KBM-7 (cell line): ENCODE data around the gene ERBB4.

ENCODE experiments used
- DNase-seq: peaks from one replicate; pipeline ENCODE4 v3.0.0-alpha.2; 2015
- in situ Hi-C: fragments of 300-500 bp; cut with MboI; formaldehyde crosslinking; loops from 2 replicates; pipeline ENCODE4 v1.14.3; 2020; ENCODE audit warnings: low sequenced_read_pairs, low pct_unique_long_range_greater_than_20kb, mixed read lengths

Gene ERBB4

GRCh38 chr2:211513446-211513845 lies 1025.2 kb downstream of the ERBB4 start:
- in situ Hi-C loops, result no loop called here
- no peak for DNase-seq

- in situ Hi-C loops, result no loop called here
- DNase-seq, result no peak
Observed at GRCh38 chr2:211512806-211513205, 1025.8 kb downstream of the ERBB4 start.

- in situ Hi-C loops, result no loop called here
- no peak for DNase-seq
Observed at GRCh38 chr2:211503856-211504255, 1034.7 kb downstream of the ERBB4 start.

GRCh38 chr2:211503198-211503597 lies 1035.4 kb downstream of the ERBB4 start:
- DNase-seq, result no peak
- in situ Hi-C loops, result no loop called here

GRCh38 chr2:211498551-211499205 lies 1039.9 kb downstream of the ERBB4 start:
- no peak for DNase-seq
- in situ Hi-C loops, result no loop called here

GRCh38 chr2:211495339-211495738 lies 1043.3 kb downstream of the ERBB4 start:
- DNase-seq, result no peak
- in situ Hi-C loops, result no loop called here

GRCh38 chr2:211494536-211494935 lies 1044.1 kb downstream of the ERBB4 start:
- in situ Hi-C loops, result no loop called here
- no peak for DNase-seq

- in situ Hi-C loops, result no loop called here
- no peak for DNase-seq
Observed at GRCh38 chr2:211494085-211494484, 1044.5 kb downstream of the ERBB4 start.

- DNase-seq, result no peak
- in situ Hi-C loops, result no loop called here
Observed at GRCh38 chr2:211487733-211488132, 1050.9 kb downstream of the ERBB4 start.

- no peak for DNase-seq
- in situ Hi-C loops, result no loop called here
Observed at GRCh38 chr2:211479536-211480150, 1059.0 kb downstream of the ERBB4 start.

- DNase-seq, result no peak
- in situ Hi-C loops, result no loop called here
Observed at GRCh38 chr2:211477537-211478275, 1060.9 kb downstream of the ERBB4 start.

- in situ Hi-C loops, result no loop called here
Observed at GRCh38 chr2:211473116-211473515, 1065.5 kb downstream of the ERBB4 start.

GRCh38 chr2:211469664-211470059 lies 1068.9 kb downstream of the ERBB4 start:
- in situ Hi-C loops, result no loop called here
- no peak for DNase-seq

More at GRCh38 chr2:211473116-211473515, 1065.5 kb downstream of the ERBB4 start:
- DNase-seq, result no peak

- no peak for DNase-seq
- in situ Hi-C loops, result no loop called here
Observed at GRCh38 chr2:211468877-211469663, 1069.5 kb downstream of the ERBB4 start.

- in situ Hi-C loops, result no loop called here
- DNase-seq, result no peak
Observed at GRCh38 chr2:211468217-211468616, 1070.4 kb downstream of the ERBB4 start.

GRCh38 chr2:211463397-211463796 lies 1075.2 kb downstream of the ERBB4 start:
- no peak for DNase-seq
- in situ Hi-C loops, result no loop called here

- no peak for DNase-seq
- in situ Hi-C loops, result no loop called here
Observed at GRCh38 chr2:211458974-211459373, 1079.6 kb downstream of the ERBB4 start.

- DNase-seq, result no peak
- in situ Hi-C loops, result no loop called here
Observed at GRCh38 chr2:211457325-211457724, 1081.3 kb downstream of the ERBB4 start.

- in situ Hi-C loops, result no loop called here
- peak; percentile 59 for DNase-seq
Observed at GRCh38 chr2:211455216-211455841, 1083.3 kb downstream of the ERBB4 start.
